Activated CD4-positive, CD25-positive, alpha-beta regulatory T cell treated with anti-CD3 and anti-CD28 coated beads, Interleukin-2, amount 50 U/mL, for 24 hours (primary cell): Measurements from ENCODE around the gene RMRP.

Experiments
- ATAC-seq, 2 donors: fragments of 150-1000 bp; cut with Tn5 transposase; one replicate each; pipeline ENCODE4 v1.10.0; 2021; ENCODE audit warnings: mild to moderate bottlenecking in 1 of 2, moderate library complexity in 1 of 2

RMRP gene

GRCh38 chr9:35609001-35609819, 48.6 kb downstream of the RMRP start:
- no peak for ATAC-seq

- no peak for ATAC-seq
Observed at GRCh38 chr9:35608221-35608620, 49.6 kb downstream of the RMRP start.
